Endothelial cell of umbilical vein (primary cell): ENCODE measurements around the gene SH3BP2. TPM values are rescaled to one million over a fixed set of nuclear protein-coding genes. Genes with fewer than 3 reads are reported as not detected.

Experiments used
- BruUV-seq: library from RNA; stranded (reverse); fragments of 400-500 nt; replicated peaks from 2 replicates; lab custom pipeline; 2021; lab: Mats Ljungman, UMichigan
- CTCF ChIA-PET: fragments of 300-600, 350-600 bp; sonication (Branson Sonifier 250); formaldehyde crosslinking; loops from one replicate; lab custom pipeline; 2021; ENCODE audit warnings: antibody characterized with exemption, inconsistent platforms; lab: Charles Lee
- POLR2A ChIA-PET: fragments of 300-600, 350-600 bp; sonication (Branson Sonifier 250); formaldehyde crosslinking; loops from one replicate; lab custom pipeline; 2021; ENCODE audit warnings: antibody characterized with exemption, inconsistent platforms; lab: Charles Lee
- DNase-seq: peaks from one replicate; pipeline ENCODE4 v3.0.0-alpha.2; 2011; ENCODE audit warnings: low read depth, low spot score
- FAIRE-seq: peaks from 2 replicates; lab custom pipeline; 2011; peaks lifted over from hg19 to GRCh38; lab: Jason Lieb, UNC
- H2AFZ ChIP-seq: 2 replicates; pipeline ENCODE4 v1.6.0; 2012; ENCODE audit warnings: low read depth, low read length, control low read depth, inconsistent platforms
- H3K27ac ChIP-seq: 2 replicates; pipeline ENCODE4 v1.5.1; 2011; ENCODE audit warnings: low read depth, mild to moderate bottlenecking, control low read depth, low read length, moderate library complexity; ENCODE audit not compliant: insufficient read depth
- H3K27me3 ChIP-seq, 2 experiments: 2 replicates each; pipeline versions ENCODE4 v1.6.0 to v1.6.1; 2011; ENCODE audit warnings: low read length in 2 of 2, mixed read lengths in 1 of 2; ENCODE audit not compliant: control insufficient read depth in 2 of 2, insufficient read depth in 2 of 2
- H3K36me3 ChIP-seq, 2 experiments: 2 replicates in 1 of 2; 3 replicates in 1 of 2; pipeline ENCODE4 v1.5.1; 2011; ENCODE audit warnings: low read length in 2 of 2, mild to moderate bottlenecking in 1 of 2, moderate library complexity in 1 of 2; ENCODE audit not compliant: control insufficient read depth in 2 of 2, insufficient read depth in 2 of 2; ENCODE audit errors: extremely low read depth in 1 of 2
- H3K4me1 ChIP-seq: 3 replicates; pipeline ENCODE4 v1.5.1; 2011; ENCODE audit warnings: mild to moderate bottlenecking, low read length; ENCODE audit not compliant: control insufficient read depth, insufficient read depth; ENCODE audit errors: extremely low read depth
- H3K4me2 ChIP-seq: 2 replicates; pipeline ENCODE4 v1.6.1; 2011; ENCODE audit warnings: low read length, control low read depth, mixed read lengths; ENCODE audit not compliant: insufficient read depth
- H3K4me3 ChIP-seq, 3 experiments: fragments of 200-600 bp in 1 of 3; sonication (generic), shearing (Covaris generic) in 1 of 3; replicated peaks in 1 of 3; 2 replicates each; pipeline ENCODE4 v1.5.1; 2011 to 2016; ENCODE audit warnings: control low read depth in 3 of 3, low read length in 3 of 3, mild to moderate bottlenecking in 2 of 3, inconsistent platforms in 1 of 3, low read depth in 1 of 3, moderate library complexity in 1 of 3; ENCODE audit not compliant: insufficient read depth in 1 of 3
- H3K79me2 ChIP-seq: 2 replicates; pipeline ENCODE4 v1.6.0; 2012; ENCODE audit warnings: low read length, inconsistent platforms; ENCODE audit not compliant: control insufficient read depth, insufficient read depth
- H3K9ac ChIP-seq: replicated peaks from 2 replicates; pipeline ENCODE3; 2011; ENCODE audit warnings: low read length, control low read depth; ENCODE audit not compliant: insufficient read depth; ENCODE audit errors: extremely low read depth
- H3K9me1 ChIP-seq: replicated peaks from 3 replicates; pipeline ENCODE4 v1.6.0; 2011; ENCODE audit warnings: mild to moderate bottlenecking, low read length; ENCODE audit not compliant: control insufficient read depth, insufficient read depth; ENCODE audit errors: extremely low read depth
- H3K9me3 ChIP-seq: replicated peaks from 2 replicates; pipeline ENCODE4 v1.5.1; 2012; ENCODE audit warnings: low read length, inconsistent platforms; ENCODE audit not compliant: control insufficient read depth, insufficient read depth
- H4K20me1 ChIP-seq: replicated peaks from 2 replicates; pipeline ENCODE3; 2011; ENCODE audit warnings: mild to moderate bottlenecking, low read length; ENCODE audit not compliant: control insufficient read depth, insufficient read depth; ENCODE audit errors: extremely low read depth
- EZH2 ChIP-seq: IDR thresholded peaks from 2 replicates; pipeline ENCODE4 v1.6.1; 2012; ENCODE audit warnings: borderline replicate concordance, low read depth, mild to moderate bottlenecking, moderate library complexity, low read length, inconsistent platforms; ENCODE audit not compliant: severe bottlenecking
- FOS ChIP-seq: IDR thresholded peaks from 2 replicates; pipeline ENCODE4 v1.6.1; 2011; ENCODE audit warnings: mild to moderate bottlenecking, low read length, moderate library complexity, borderline replicate concordance; ENCODE audit not compliant: insufficient read depth
- GATA2 ChIP-seq: IDR thresholded peaks from 2 replicates; pipeline ENCODE4 v1.7.0; 2011; ENCODE audit warnings: low read depth, mild to moderate bottlenecking, moderate library complexity, mixed read lengths, low read length; ENCODE audit not compliant: insufficient read length, insufficient read depth
- JUN ChIP-seq: IDR thresholded peaks from 2 replicates; pipeline ENCODE4 v1.6.1; 2011; ENCODE audit warnings: borderline replicate concordance, low read depth; ENCODE audit not compliant: insufficient read length, insufficient read depth
- MYC ChIP-seq: IDR thresholded peaks from one replicate; pipeline ENCODE4 v1.6.1; 2011; ENCODE audit warnings: mild to moderate bottlenecking, low read depth, low read length
- POLR2A ChIP-seq: IDR thresholded peaks from 2 replicates; pipeline ENCODE4 v1.6.1; 2012; ENCODE audit warnings: low read depth, mild to moderate bottlenecking, control low read depth, low read length
- POLR2AphosphoS5 ChIP-seq: IDR thresholded peaks from 2 replicates; pipeline ENCODE4 v1.6.1; 2012; ENCODE audit warnings: low read depth, mild to moderate bottlenecking, control low read depth, low read length, moderate library complexity; ENCODE audit not compliant: insufficient read depth
- dilution Hi-C: fragments of 300-500 bp; cut with MboI; formaldehyde crosslinking; loops from one replicate; pipeline ENCODE4 v1.15.0; 2019; ENCODE audit warnings: low sequenced_read_pairs; ENCODE audit not compliant: extremely low pct_ligation_motif_present
- intact Hi-C: fragments of 100-400 bp; cut with micrococcal nuclease; formaldehyde crosslinking; loops from one replicate; pipeline ENCODE4 v1.10.0; 2022
- polyA plus RNA-seq, 4 experiments: library from polyadenylated mRNA; depleted of rRNA in 3 of 4; stranded (reverse) in 3 of 4; unstranded in 1 of 4; fragments of >200 nt; gene quantifications; 2 replicates each; pipeline versions ENCODE4 v1.2.1 to v1.2.3, GENCODE V29; 2011 to 2012; ENCODE audit warnings: missing spikeins in 1 of 4
- total RNA-seq: library from RNA; stranded (reverse); gene quantifications from 2 replicates; pipeline ENCODE4 v1.2.3, GENCODE V29; 2021
- TF ChIP-seq, protein P1 (sequence below), 2 donors: IDR thresholded peaks; 1 replicate in 1 of 2; 2 replicates in 1 of 2; pipeline ENCODE4 v1.5.1; 2011; ENCODE audit warnings: low read length in 2 of 2, mild to moderate bottlenecking in 2 of 2, moderate library complexity in 2 of 2, control low read depth in 1 of 2, inconsistent platforms in 1 of 2, low read depth in 1 of 2; ENCODE audit not compliant: insufficient read depth in 1 of 2; ENCODE audit errors: extremely low read depth in 1 of 2
- TF ChIP-seq, protein P2 (sequence below): IDR thresholded peaks from 2 replicates; pipeline ENCODE4 v1.6.1; 2011; ENCODE audit not compliant: insufficient read depth, insufficient read length

Gene SH3BP2
- total and polyA plus RNA-seq, 2 donors (not counting 3 experiments of a cell fraction or from before 2014, with no cell fraction given) = 69.2 to 73.9 TPM

DNA sequence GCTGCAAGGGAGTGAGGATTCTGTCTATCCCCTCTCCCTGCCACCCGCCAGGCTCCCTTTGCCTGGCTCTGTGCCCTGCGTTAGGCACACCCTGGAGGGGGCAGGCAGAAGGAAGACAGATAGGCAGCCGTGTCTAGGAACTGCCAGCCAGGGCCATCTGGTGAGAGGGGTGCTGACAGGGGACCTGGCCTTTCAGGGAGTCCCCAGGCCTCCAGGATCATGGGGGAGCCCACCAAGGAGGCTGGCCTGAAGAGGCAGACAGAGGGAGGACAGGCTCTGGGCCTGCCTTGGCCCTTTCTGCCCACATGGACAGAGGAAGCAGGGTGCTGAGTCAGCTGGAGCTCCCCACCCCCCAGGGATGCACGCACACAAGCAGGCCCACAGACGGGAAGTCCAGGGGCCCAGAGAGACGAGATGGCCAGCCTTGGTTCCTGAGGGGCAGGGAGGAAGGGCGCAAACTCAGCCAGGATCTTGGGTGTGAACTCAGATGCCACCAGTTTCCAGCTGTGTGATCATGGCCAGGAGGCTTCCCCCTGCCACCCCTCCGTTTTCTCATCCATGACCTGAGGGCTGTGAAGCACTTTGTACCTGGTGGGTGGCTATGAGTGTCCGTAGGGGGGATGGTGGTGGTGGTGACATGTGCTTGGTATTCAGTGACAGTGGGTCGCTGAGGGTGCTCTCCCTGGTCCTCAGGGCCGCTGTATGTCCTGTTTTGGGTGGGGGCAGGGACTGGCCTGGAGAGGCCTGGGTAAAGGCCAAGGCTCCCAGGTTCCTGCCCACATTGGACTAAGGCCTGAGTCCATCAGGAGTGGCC is 1.8 kb downstream of the SH3BP2 start:
- Histone ChIP-seq H3K79me2 (peaks cover 33% of the 10 kb centered on the region), H3K4me3 (no peak overlapping the region), H3K27me3 (no peaks in the 10 kb centered on the region), H3K4me2 (peak overlapping the region; percentile 35), H3K9me1 (no peaks in the 10 kb centered on the region), H3K36me3 (no peaks in the 10 kb centered on the region), H4K20me1 (no peaks in the 10 kb centered on the region), H3K9ac (peak overlapping the region; percentile 20), H3K9me3 (no peaks in the 10 kb centered on the region), H3K27ac (peak overlapping the region; percentile 76), H2AFZ (peak overlapping the region; percentile 68), H3K4me1 (peaks cover 61% of the 10 kb centered on the region)
- TF ChIP-seq GATA2 (no peak), POLR2A (peak; percentile 33), MYC (peak; percentile 41), JUN (no peak), POLR2AphosphoS5 (peak; percentile 66), FOS (no peak), EZH2 (no peak)
- TF ChIP-seq, protein P1, sequence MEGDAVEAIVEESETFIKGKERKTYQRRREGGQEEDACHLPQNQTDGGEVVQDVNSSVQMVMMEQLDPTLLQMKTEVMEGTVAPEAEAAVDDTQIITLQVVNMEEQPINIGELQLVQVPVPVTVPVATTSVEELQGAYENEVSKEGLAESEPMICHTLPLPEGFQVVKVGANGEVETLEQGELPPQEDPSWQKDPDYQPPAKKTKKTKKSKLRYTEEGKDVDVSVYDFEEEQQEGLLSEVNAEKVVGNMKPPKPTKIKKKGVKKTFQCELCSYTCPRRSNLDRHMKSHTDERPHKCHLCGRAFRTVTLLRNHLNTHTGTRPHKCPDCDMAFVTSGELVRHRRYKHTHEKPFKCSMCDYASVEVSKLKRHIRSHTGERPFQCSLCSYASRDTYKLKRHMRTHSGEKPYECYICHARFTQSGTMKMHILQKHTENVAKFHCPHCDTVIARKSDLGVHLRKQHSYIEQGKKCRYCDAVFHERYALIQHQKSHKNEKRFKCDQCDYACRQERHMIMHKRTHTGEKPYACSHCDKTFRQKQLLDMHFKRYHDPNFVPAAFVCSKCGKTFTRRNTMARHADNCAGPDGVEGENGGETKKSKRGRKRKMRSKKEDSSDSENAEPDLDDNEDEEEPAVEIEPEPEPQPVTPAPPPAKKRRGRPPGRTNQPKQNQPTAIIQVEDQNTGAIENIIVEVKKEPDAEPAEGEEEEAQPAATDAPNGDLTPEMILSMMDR (IDR thresholded peaks at IDR 0.05; ENCODE audit: extremely low read depth in 1 of 2, insufficient read depth in 1 of 2, low read depth in 1 of 2, low read length in 2 of 2) = no peak
- TF ChIP-seq, protein P2, sequence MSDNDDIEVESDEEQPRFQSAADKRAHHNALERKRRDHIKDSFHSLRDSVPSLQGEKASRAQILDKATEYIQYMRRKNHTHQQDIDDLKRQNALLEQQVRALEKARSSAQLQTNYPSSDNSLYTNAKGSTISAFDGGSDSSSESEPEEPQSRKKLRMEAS = peak; percentile 23
- BruUV-seq = no TSS peak
- peak; percentile 65 for DNase-seq
- dilution Hi-C loops (no loop called here), intact Hi-C loops (loop anchor here (1.0 kb wide), 1 partner anchor 18 kb away; no protein-coding TSS in a partner anchor)
- FAIRE-seq = peak; percentile 90
- ChIA-PET POLR2A (no interaction called here), CTCF (interaction anchor here (0.6 to 1.2 kb wide), 4 partner anchors 11 to 269 kb away, joined by 3 to 4 read pairs (median 4); no protein-coding TSS in a partner anchor)
